Activated CD8-positive, alpha-beta memory T cell treated with anti-CD3 and anti-CD28 coated beads for 1 hour (primary cell): Measurements from ENCODE around the gene ZNRF4.
"Not testable (repeated sequence)": the region's sequence is repeated elsewhere in the genome, so short reads cannot be mapped to it uniquely, and the experiment has no call there.

ENCODE experiments used
- DNase-seq, 2 donors: peaks; one replicate each; pipeline ENCODE4 v3.0.0-alpha.2; 2020; ENCODE audit warnings: low read depth in 1 of 2; ENCODE audit errors: extremely low read depth in 1 of 2

The ZNRF4 gene, protein sequence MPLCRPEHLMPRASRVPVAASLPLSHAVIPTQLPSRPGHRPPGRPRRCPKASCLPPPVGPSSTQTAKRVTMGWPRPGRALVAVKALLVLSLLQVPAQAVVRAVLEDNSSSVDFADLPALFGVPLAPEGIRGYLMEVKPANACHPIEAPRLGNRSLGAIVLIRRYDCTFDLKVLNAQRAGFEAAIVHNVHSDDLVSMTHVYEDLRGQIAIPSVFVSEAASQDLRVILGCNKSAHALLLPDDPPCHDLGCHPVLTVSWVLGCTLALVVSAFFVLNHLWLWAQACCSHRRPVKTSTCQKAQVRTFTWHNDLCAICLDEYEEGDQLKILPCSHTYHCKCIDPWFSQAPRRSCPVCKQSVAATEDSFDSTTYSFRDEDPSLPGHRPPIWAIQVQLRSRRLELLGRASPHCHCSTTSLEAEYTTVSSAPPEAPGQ

DNA sequence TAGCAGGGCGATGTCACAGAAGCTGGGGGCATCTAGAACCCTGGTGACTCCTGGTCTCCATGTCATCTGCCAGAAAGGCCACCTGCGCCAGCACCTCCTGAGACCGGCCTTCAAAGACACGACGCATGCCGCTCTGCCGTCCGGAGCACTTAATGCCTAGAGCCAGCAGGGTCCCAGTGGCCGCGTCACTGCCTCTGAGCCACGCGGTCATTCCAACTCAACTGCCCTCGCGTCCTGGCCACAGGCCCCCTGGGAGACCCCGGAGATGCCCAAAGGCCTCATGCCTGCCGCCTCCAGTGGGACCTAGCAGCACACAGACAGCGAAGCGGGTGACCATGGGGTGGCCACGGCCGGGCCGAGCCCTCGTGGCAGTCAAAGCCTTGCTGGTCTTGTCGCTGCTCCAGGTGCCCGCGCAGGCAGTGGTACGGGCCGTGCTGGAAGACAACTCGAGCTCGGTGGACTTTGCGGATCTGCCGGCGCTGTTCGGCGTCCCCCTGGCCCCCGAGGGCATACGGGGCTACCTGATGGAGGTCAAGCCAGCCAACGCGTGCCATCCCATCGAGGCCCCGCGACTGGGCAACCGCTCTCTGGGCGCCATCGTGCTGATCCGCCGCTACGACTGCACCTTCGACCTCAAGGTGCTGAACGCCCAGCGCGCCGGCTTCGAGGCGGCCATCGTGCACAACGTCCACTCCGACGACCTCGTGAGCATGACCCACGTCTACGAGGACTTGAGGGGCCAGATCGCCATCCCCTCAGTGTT lies at the start of gene ZNRF4:
Gene ZNRF4 (plus strand): TSS at position 51 of the 763 bp plus-strand sequence. CDS start 75 bp downstream, at position 126.
- no peak for DNase-seq

DNA sequence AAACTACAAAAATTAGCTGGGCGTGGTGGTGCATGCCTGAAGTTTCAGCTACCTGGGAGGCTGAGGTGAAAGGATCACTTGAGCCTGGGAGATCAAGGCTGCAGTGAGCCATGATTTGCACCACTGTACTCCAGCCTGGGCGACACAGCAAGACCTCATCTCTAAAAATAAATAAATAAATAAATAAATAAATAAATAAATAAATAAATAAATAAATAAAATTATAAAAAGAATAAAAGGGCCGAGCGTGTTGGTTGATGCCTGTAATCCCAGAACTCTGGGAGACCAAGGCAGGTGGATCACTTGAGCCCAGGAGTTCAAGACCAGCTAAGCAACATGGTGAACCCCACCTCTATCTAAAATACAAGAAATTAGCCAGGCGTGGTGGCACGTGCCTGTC lies 49.0 kb upstream of the ZNRF4 start:
- not testable (repeated sequence) for DNase-seq

DNA sequence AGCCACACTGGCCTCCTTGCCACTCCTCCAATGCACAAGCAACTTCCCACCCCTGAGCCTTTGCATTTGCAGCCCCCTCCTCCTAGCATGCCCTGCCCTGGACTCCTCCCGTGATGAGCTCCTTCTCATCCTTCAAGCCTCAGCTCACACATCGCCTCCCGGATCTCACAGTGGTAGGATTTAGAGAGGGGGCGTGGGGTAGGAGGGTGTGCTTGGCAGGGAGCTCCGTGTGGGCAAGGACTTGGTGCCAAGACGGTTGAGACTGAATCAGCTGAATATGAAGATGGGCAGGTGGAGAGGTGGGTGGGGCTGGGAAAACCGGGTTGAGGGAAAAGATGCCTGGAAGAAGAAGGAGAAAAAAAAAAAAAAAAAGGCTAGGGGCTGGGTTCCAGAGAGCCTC lies 48.4 kb upstream of the ZNRF4 start:
- no peak for DNase-seq

DNA sequence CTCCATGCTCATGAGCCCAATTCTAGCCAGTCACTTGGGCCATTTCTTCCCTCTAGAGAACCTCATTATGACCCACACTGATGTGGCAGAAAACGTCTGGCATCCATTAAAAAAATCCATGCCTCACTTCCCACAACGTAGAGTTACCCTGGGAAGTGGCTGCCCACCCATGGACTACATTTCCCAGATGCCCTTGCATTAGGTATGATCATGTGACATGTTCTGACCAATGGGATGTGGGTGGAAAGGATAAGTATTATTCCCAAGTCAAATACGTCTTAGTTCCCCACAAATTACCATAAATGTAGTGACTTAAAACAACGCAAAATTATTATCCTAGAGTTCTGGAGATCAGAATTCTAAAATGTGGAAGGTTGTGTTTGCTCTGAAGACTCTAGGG lies 47.9 kb upstream of the ZNRF4 start:
- no peak for DNase-seq

DNA sequence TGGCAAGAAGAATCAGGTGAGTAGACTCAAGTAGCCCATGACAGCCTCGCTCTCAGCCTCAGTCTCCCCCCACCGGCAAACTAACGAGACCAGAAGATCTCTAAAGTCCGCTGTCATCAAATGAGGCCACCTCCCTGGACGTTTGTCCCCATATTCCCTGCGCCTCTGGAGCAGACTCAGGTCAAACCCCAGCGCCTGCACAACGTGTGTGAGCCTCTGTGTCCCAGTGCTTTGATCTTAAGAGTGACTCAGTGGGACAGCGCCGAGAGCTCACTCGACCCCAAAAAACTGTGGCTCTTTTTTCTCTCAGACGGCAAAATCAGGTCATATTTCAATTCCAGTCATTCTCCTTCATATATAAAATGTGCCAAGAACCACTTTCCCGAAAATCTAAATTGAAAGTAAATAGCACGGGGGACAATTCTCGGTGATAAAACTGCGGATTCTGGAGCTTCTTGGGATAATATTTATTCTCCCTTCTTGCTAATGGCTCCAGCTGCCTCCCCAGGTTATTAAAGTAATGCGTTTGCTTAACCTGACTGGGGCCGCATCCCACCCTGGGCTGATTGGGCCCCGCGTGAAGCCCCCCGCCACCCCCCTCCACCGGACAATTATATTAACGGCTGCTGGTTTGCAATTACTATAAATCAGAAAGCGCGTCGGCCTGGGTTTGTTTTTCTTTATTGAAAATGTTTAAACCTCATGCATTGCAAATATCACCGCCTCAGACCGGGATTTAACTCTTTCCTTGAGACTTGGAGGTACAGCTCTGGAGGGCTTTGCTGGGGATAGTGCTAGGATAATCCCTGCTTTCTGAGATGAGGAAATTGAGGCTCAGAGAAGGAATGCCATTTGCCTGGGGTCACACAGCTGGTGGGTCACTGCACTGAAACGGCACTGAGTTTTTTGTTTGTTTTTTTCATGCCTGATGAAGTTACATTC lies 37.5 kb upstream of the ZNRF4 start:
- no peak for DNase-seq

DNA sequence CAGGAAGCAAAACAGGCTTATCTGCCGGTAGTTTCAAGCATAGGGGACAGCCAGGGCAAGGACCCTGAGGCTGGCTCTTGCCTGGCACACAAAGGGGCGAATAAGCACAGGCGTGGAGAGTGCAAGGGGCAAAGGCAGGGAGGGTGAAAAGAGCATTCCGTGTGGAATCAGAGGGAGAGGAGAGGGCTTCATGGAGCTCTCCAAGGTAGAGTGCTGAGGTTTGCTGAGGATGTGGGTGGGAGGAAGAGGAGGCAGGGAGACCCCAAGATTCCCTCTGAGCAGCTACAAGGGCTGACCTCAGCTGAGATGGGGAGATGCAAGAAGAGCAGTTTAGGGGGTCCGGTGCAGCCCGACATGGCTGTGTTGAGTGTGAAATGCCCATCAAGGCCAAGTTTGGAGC lies 36.5 kb upstream of the ZNRF4 start:
- no peak for DNase-seq

DNA sequence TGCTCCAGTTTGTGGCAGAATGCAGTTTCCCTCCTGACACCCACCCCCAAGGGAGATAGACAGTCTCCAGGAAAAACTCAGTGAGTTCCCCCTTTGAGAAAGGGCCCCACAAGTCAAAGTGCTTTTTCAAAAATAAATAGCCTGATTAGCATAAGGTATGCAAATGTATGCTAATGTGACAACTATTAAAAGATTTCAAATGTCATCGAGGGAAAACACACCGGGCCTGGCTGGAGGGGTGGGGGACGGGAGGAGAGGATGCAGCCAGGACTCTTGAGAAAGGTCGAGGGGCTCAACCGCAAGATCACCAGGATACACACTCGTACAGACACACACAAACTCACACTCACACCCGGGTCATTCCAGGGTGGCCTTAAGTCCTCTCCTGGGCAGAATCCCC lies 34.3 kb upstream of the ZNRF4 start:
- DNase-seq: no peak

DNA sequence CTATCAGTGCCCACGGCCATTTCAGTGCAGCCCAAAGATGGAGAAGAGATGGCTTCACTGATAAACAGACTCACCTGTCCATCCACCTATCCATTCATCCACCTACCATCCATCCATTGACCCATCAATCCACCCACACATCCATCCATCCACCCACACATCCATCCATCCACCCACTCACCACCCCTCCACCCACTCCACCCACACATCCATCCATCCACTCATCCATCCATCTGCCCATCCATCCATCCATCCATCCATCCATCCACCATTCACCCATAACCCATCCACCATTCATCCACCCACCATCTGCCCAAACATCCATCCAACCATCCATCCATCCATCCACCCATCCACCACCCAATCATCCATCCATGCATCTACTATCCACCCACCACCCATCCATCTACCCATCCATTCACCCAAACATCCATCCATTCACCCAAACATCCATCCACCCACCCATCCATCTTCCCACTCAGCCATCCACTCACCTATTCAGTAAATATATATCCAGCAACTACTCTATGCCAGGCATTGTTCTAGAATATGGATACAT lies 31.6 kb upstream of the ZNRF4 start:
- DNase-seq: no peak

DNA sequence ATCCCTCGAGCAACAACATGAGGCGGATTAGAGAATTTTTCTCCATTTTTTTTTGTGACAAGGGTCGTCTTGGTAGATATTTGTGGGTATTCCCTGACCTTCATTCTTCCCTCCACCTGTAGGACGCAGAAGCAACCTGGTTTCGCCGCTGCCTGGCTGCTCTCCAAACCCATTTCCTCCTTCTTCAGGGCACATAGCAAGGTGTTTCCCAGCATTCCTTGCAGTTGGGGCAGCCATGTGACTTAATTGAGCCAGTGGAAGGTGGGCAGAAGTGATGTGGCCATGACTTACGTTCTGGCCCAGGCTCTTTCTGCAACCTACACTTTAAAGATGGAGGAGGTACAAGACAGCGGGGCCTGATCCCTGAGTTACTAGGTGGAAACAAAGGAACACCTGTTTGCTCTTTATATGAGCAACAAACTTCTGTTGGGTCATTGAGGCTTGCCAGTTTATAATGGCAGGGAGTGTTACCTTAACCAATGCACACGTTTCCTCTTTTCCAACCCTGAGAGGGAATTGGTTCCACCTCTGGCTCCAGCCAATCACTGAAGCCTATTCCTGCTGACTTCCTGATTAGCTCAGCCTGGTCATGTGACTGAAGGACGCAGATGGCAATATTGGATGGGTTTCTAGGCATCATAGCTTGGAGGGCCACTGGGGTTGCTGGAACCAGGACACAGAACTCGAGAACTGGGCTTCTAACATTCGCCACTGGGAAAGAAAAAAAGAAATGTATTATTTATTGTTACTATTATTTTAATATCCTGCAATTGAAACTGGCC lies 30.8 kb upstream of the ZNRF4 start:
- no peak for DNase-seq

DNA sequence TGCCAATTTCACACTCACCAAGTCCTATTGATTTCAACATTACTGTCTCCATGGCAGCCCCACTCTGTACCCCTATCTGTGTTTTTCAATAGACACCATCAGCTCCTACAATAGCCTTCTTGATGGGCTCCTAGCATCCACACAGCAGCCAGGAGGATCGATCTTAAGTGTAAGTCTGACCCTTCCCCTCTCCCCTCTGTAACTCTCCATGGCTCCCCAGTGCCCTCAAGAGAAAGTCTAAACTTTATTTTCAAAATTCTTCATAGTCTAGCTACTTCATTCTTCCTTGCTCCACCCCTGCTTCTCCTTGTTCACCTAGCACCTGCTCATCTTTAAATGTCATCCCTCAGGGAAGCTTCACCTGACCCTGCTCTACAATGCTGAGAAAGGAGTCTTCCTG lies 30.0 kb upstream of the ZNRF4 start:
- DNase-seq: no peak

DNA sequence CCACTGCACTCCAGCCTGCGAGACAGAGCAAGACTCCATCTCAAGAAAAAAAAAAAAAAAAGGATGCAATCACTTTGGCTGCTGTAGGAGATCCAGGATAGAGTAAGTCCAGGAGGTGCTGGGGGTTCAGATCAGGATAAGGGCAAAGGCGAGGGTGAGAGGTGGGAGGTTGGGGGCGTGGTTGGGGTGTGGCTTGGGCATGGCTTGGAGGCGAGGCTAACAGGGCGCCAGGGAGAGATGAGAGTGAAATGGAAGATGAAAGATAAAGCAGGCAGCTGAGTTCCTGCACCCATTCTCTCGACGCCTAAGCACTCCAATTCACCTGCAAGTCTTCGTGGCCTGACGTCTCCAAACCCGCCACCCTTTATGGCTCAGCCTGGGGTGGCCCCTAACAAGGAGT lies 25.0 kb upstream of the ZNRF4 start:
- no peak for DNase-seq

DNA sequence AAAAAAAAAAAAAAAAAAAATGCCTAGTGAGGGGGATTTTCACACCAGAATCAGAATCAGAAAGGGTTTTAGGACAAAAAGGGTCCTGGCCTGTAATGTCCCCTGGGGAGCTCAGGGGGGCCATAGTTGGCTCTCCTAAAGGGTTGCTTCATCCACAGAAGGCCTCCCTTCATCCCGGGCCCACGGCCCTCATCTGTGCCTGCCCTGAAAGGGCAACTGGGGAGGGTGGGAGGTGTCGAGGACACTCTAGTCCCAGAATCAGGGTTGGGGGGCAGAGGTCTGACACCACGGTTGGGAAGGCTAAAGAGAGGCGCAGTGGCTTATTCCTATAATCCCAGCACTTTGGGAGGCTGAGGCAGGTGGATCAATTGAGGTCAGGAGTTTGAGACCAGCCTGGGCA lies 22.5 kb upstream of the ZNRF4 start:
- DNase-seq: no peak

DNA sequence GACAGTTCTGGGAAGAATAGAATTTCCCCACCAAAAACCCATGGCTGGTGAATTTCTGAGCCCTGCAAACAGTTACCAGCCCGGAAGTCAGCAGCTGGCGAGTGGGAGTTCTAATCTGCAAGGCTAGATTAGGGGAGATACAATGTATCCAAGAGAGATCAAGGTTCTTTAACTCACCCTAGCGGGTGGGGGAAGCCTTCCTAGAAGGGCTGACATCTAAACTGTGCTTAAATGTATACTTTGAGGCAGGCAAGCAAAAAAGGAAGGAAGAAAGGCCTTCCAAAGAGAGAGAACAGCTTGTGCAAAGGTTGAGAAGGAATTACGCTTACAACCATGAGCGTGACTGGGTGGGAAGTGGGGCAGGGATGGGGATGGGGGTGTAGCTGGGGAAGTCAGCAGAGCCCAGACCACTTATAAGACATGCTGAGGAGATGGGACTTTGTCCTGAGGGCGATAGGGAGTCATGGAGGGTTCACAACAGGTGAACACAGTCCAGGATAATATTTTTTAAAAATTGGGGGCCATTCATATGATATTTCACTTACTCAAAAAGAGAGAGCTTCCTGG lies 20.8 kb upstream of the ZNRF4 start:
- DNase-seq: no peak

DNA sequence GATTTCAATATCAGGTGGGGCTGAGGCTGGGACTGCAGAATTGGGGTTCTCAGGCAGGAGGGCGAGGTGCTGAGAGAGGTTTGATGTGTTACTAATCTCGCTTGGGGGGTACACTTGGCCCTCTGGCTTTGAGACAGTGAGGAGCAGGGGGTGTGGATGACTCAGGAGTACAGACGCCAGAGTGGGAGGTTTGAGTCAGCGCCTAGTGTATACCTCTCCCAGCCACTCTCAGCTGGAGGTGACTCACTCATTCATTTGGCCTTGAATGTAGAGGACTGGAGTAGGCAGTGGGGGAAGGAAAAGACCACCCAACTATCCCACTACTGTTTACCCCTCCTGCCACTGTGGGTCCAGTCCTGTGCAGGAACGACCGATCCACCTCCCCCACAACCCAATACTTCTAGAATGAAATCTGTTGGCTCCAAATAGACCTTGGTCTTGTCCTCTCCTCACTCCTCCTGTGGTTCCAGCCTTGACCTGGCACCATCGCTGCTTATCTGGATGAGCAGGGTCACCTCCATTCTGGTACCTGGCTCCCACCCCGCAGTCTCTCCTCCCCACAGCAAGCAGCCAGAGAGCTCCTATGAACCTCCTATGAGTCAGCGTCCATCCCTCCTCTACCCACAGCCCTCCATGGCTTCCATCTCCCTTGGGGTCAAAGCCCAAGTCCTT lies 20.1 kb upstream of the ZNRF4 start:
- DNase-seq: no peak

DNA sequence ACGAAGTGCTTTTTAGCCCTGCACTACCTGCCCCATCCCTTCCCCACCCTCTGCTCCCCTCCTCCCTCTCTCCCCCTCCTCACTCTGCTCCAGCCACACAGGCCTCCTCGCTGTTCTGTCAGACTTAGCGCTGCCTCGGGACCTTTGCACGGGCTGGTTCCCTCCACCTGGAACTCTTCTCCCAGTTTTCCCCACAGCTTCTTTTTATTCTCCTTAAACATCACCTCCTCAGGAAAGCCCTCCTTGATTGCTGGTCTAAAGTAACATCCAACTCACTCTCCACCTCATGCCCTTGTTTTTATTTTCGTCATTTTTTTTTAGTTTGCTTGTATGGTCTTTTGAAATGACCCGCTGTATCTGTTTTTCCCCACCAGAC lies 19.6 kb upstream of the ZNRF4 start:
- no peak for DNase-seq

DNA sequence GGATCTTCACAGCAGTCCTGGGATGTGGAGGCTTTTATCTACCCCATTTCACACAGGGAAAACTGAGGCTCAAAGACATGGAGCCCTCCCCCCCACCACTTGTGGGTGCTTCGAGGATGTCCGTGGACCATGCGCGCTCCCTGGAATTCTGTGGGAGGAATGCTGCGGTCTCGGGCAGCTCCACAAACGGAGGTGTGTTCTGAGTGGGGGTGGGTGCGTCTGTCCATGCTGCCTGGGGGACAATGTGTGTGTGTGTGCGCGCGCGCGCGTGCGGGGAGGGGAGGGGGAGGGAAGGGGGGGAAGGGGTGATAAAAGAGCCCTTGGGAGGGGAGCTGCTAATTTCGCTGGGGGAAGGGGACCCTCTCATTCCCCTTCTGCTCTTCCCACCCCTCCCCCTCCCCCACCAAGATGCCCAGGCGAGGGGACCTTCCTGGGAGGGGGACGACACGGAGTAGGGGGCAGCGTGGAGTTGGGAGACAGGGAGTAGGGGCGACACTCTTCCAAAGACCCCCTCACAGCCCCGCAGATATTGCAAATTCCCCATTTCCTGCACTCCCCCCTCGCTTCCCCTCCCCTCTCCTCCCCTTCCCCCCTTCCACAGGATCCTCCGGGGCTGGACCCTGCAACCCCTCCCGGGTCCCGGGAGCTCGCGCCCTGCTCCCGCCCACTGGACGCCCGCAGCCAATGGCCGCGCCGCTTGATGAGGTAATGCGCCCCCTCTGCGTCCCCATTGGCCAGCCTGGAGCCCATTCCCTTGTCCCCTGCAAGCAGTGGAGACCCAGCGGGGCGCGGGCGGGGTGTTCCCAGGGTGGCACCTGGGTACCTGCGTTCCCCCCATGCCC lies 18.9 kb upstream of the ZNRF4 start:
- no peak for DNase-seq

DNA sequence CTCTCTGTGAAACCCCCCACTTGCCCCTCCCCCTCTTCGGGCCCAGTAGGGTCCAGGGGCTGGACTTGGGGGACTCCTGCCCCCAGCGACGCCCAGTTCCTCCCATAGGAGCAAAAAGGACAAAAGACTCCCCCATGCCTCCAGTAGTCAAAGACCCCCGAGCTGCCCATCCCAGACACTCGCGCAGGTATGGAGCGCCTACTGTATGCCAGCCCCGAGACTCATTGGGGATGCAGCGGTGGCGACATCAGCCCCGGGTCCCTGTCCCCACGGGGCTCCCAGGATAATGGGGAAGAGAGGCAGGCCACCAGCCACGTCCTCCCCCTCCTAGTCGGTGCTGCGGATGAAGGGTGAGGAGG lies 18.3 kb upstream of the ZNRF4 start:
- DNase-seq: no peak

DNA sequence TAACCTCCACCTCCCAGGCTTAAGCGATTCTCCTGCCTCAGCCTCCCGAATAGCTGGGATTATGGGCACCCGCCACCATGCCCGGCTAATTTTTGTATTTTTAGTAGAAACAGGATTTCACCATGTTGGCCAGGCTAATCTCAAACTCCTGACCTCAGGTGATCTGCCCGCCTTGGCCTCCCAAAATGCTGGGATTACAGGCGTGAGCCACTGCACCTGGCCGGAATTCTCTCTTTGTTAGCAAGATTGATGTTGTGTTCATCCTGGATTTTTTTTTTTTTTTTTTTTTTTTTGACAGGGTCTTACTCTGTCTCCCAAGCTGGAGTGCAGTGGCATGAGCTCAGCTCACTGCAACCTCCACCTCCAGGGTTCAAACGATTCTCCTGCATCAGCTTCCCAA lies 16.5 kb upstream of the ZNRF4 start:
- not testable (repeated sequence) for DNase-seq
